ENCODE data around the gene SLC1A3. TPM values are rescaled to one million over a fixed set of nuclear protein-coding genes. Genes with fewer than 3 reads are reported as not detected.

SLC1A3 gene
- total and polyA plus RNA-seq, 10 of the 15 experiments (the other 5 are each of a cell fraction or from before 2014, with no cell fraction given): 0.23 to 4.4 (median 3.3) TPM

GRCh38 chr5:36724467-36725332, 118.3 kb downstream of the SLC1A3 start (continued):
- TF ChIP-seq ELK1 (IDR thresholded peaks at IDR 0.05; ENCODE audit: low read depth, low read length) (no peak), POU2F2 (IDR thresholded peaks at IDR 0.05; ENCODE audit: borderline replicate concordance, low read depth, low read length) (peak; percentile 71; the same call in 2 of the 3 replicates), MYB (IDR thresholded peaks at IDR 0.05; ENCODE audit: borderline replicate concordance, low read depth, low read length) (no peak), LARP7 (IDR thresholded peaks at IDR 0.05) (peak; percentile 19; the same call in 1 of the 2 replicates), PML (IDR thresholded peaks at IDR 0.05; ENCODE audit: low read length) (no peak), SREBF1 (IDR thresholded peaks at IDR 0.05; ENCODE audit: low read length) (no peak), FOS (IDR thresholded peaks at IDR 0.05; ENCODE audit: borderline replicate concordance, extremely low read depth, insufficient read length) (peak; percentile 56), MTA2 (IDR thresholded peaks at IDR 0.05; ENCODE audit: low read depth) (0 out of 2 replicates have a peak, but pooled peaks have one; percentile 45), ATF3 (IDR thresholded peaks at IDR 0.05; ENCODE audit: borderline replicate concordance, extremely low read depth, low read depth, low read length) (peak; percentile 91; the same call in 1 of the 2 replicates), NR2C2 (IDR thresholded peaks at IDR 0.05; ENCODE audit: borderline replicate concordance, control insufficient read depth, insufficient read length, low read depth) (no peak), TCF7 (IDR thresholded peaks at IDR 0.05; ENCODE audit: borderline replicate concordance) (no peak), NFYA (IDR thresholded peaks at IDR 0.05; ENCODE audit: borderline replicate concordance, low read depth, low read length) (no peak), CHD4 (IDR thresholded peaks at IDR 0.05) (no peak), ZNF217 (IDR thresholded peaks at IDR 0.05) (no peak), SREBF2 (IDR thresholded peaks at IDR 0.05; ENCODE audit: low read length) (no peak), ZSCAN29 (IDR thresholded peaks at IDR 0.05) (no peak), IRF5 (IDR thresholded peaks at IDR 0.05; ENCODE audit: borderline replicate concordance) (no peak), KAT2A (conservative IDR thresholded peaks at IDR 0.05; ENCODE audit: control insufficient read depth, low read depth, low read length) (no peak), JUND (IDR thresholded peaks at IDR 0.05; ENCODE audit: low read depth, low read length) (no peak), RB1 (IDR thresholded peaks at IDR 0.05; ENCODE audit: borderline replicate concordance) (no peak), EZH2 (IDR thresholded peaks at IDR 0.05; ENCODE audit: borderline replicate concordance, control insufficient read depth, low read depth, low read length) (no peak), HCFC1 (IDR thresholded peaks at IDR 0.05; ENCODE audit: low read length) (no peak), BCLAF1 (IDR thresholded peaks at IDR 0.05) (no peak)
